Measurements from ENCODE around the gene CCNT1. TPM values are rescaled to one million over a fixed set of nuclear protein-coding genes. Genes with fewer than 3 reads are reported as not detected.

CCNT1 gene
- total RNA-seq, 1 experiment from 2014 or later = 53.1 TPM

DNA sequence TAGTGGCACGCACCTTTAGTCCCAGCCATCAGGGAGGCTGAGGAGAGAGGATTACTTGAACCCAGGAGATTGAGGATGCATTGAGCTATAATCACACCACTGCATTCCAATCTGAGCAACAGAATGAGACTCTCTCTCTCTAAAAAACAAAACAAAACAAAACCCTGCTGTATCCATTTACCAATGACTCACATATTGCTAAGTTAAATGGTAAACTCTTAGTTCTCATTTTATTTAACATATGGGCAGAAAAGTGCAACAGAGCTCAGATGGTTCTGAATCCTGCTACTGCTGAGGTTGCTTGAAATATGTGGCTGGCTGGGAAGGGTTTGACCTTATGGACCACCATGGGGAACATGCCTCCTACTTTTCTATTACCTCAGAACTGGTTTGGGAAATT is 33.7 kb upstream of the CCNT1 start:
- ChIA-PET POLR2A (interaction anchor here (1.0 kb wide), 1 partner anchor 39 kb away, joined by 3 read pairs; no protein-coding TSS in a partner anchor), CTCF (interaction anchor here (0.7 to 0.9 kb wide), 2 partner anchors 45 to 65 kb away, joined by 3 to 4 read pairs; no protein-coding TSS in a partner anchor)
- no peaks in the 10 kb centered on the region for H3K27me3 Mint-ChIP-seq (ENCODE audit: insufficient read depth, unreplicated experiment)
- peaks cover 7% of the 10 kb centered on the region for H3K4me1 Mint-ChIP-seq (ENCODE audit: low read depth, unreplicated experiment)
- DNase-seq = no peak
- H3K9me3 Mint-ChIP-seq (ENCODE audit: unreplicated experiment) = no peaks in the 10 kb centered on the region
- H3K4me3 Mint-ChIP-seq (ENCODE audit: unreplicated experiment) = no peak overlapping the region
- H3K27ac Mint-ChIP-seq (ENCODE audit: unreplicated experiment) = no peak overlapping the region
- H3K36me3 Mint-ChIP-seq (ENCODE audit: insufficient read depth, unreplicated experiment) = no peaks in the 10 kb centered on the region
- Histone ChIP-seq H3K27me3 (replicated peaks; ENCODE audit: control insufficient read depth, insufficient read depth, low read length) (no peaks in the 10 kb centered on the region), H3K36me3 (ENCODE audit: control insufficient read depth, insufficient read depth, low read length) (no peaks in the 10 kb centered on the region), H3K9me3 (no peaks in the 10 kb centered on the region), H3K4me3 (ENCODE audit: low read depth, low read length) (no peak overlapping the region), H3K4me1 (peaks cover 9% of the 10 kb centered on the region)
- TF ChIP-seq, protein P1, sequence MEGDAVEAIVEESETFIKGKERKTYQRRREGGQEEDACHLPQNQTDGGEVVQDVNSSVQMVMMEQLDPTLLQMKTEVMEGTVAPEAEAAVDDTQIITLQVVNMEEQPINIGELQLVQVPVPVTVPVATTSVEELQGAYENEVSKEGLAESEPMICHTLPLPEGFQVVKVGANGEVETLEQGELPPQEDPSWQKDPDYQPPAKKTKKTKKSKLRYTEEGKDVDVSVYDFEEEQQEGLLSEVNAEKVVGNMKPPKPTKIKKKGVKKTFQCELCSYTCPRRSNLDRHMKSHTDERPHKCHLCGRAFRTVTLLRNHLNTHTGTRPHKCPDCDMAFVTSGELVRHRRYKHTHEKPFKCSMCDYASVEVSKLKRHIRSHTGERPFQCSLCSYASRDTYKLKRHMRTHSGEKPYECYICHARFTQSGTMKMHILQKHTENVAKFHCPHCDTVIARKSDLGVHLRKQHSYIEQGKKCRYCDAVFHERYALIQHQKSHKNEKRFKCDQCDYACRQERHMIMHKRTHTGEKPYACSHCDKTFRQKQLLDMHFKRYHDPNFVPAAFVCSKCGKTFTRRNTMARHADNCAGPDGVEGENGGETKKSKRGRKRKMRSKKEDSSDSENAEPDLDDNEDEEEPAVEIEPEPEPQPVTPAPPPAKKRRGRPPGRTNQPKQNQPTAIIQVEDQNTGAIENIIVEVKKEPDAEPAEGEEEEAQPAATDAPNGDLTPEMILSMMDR (IDR thresholded peaks at IDR 0.05; ENCODE audit: insufficient read depth in 1 of 2, low read depth in 1 of 2, low read length in 1 of 2, severe bottlenecking in 1 of 2, unreplicated experiment in 1 of 2) = no peak
- intact Hi-C loops (cut with micrococcal nuclease; ENCODE audit: unreplicated experiment) = no loop called here
- no TSS peak for BruUV-seq (replicated peaks)

DNA sequence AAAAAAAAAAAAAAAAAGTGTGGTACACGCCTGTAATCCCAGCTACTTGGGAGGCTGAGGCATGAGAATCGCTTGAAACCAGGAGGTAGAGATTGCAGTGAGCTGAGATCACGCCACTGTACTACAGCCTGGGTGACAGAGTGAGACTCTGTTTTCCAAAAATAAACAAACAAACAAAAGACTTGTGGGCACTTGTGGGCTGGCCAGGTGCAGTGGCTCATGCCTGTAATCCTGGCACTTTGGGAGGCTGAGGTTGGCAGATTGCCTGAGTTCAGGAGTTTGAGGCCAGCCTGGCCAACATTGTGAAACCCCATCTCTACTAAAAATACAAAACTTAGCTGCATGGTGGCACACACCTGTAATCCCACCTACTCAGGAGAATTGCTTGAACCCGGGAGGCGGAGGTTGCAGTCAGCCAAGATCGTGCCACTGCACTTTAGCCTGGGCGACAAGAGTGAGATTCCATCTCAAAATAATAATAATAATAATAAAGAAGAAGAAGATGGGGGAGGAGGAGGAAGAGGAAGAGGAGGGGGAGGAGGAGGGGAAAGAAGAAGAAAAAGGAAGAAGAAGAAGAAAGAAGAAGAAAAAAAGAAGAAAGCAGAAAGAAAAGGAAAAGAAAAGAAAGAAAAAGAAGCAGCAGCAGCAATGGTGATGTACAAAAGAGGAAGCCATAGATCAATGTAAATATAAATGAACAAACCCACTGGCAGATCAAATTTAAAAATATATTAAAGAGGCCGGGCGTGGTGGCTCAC is 27.9 kb upstream of the CCNT1 start:
- Histone ChIP-seq H3K36me3 (ENCODE audit: control insufficient read depth, insufficient read depth, low read length) (no peaks in the 10 kb centered on the region), H3K4me1 (no peaks in the 10 kb centered on the region), H3K9me3 (no peaks in the 10 kb centered on the region), H3K4me3 (ENCODE audit: low read depth, low read length) (no peak overlapping the region), H3K27me3 (replicated peaks; ENCODE audit: control insufficient read depth, insufficient read depth, low read length) (no peaks in the 10 kb centered on the region)
- no peak for DNase-seq
- Mint-ChIP-seq H3K27me3 (ENCODE audit: insufficient read depth, unreplicated experiment) (peaks cover 4% of the 10 kb centered on the region), H3K36me3 (ENCODE audit: insufficient read depth, unreplicated experiment) (no peaks in the 10 kb centered on the region), H3K9me3 (ENCODE audit: unreplicated experiment) (no peaks in the 10 kb centered on the region), H3K27ac (ENCODE audit: unreplicated experiment) (no peak overlapping the region), H3K4me3 (ENCODE audit: unreplicated experiment) (no peak overlapping the region), H3K4me1 (ENCODE audit: low read depth, unreplicated experiment) (no peaks in the 10 kb centered on the region)
- CTCF ChIA-PET = interaction anchor here (0.6 to 0.7 kb wide), 3 partner anchors 34 to 69 kb away, joined by 3 to 6 read pairs (median 6); no protein-coding TSS in a partner anchor
- intact Hi-C loops (cut with micrococcal nuclease; ENCODE audit: unreplicated experiment) = no loop called here
- TF ChIP-seq, protein P1 (IDR thresholded peaks at IDR 0.05; ENCODE audit: insufficient read depth in 1 of 2, low read depth in 1 of 2, low read length in 1 of 2, severe bottlenecking in 1 of 2, unreplicated experiment in 1 of 2) = no peak
- BruUV-seq (replicated peaks) = no TSS peak
- POLR2A ChIA-PET = no interaction called here

DNA sequence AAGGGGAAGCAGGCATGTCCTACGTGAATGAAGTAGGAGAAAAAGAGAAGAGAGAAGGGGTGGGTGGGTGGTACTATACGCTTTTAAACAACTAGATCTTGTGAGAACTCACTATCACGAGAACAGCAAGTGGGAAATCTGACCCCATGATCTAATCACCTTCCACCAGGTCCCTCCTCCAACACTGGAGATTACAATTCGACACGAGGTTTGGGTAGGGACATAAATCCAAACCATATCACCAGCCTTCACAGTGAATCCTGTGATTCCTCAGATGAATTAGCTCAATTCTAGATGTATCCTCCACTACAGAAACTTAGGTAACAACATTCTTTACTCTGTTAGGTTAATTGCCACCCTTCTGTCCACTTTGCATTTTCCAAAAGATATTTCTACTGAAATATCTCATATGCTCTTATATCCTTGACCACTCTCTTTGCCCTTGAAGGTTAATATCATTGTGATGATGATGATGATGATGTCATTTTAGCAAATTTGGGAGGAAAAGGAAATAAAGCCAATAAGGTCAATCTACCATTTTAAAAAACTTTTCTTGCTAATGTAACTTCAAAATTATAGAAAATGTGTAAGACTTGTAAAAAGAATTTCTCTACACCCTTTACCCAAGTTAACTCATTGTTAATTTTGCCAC is 23.2 kb upstream of the CCNT1 start:
- Histone ChIP-seq H3K9me3 (no peaks in the 10 kb centered on the region), H3K4me1 (no peaks in the 10 kb centered on the region), H3K36me3 (ENCODE audit: control insufficient read depth, insufficient read depth, low read length) (no peaks in the 10 kb centered on the region), H3K4me3 (ENCODE audit: low read depth, low read length) (no peak overlapping the region), H3K27me3 (replicated peaks; ENCODE audit: control insufficient read depth, insufficient read depth, low read length) (no peaks in the 10 kb centered on the region)
- no peak overlapping the region for H3K4me3 Mint-ChIP-seq (ENCODE audit: unreplicated experiment)
- BruUV-seq (replicated peaks) = no TSS peak
- peaks cover 4% of the 10 kb centered on the region for H3K27me3 Mint-ChIP-seq (ENCODE audit: insufficient read depth, unreplicated experiment)
- TF ChIP-seq, protein P1 (IDR thresholded peaks at IDR 0.05; ENCODE audit: insufficient read depth in 1 of 2, low read depth in 1 of 2, low read length in 1 of 2, severe bottlenecking in 1 of 2, unreplicated experiment in 1 of 2) = no peak
- intact Hi-C loops (cut with micrococcal nuclease; ENCODE audit: unreplicated experiment) = no loop called here
- H3K9me3 Mint-ChIP-seq (ENCODE audit: unreplicated experiment) = no peaks in the 10 kb centered on the region
- ChIA-PET POLR2A (no interaction called here), CTCF (interaction anchor here (0.6 to 1.2 kb wide), 2 partner anchors 11 to 14 kb away, joined by 3 read pairs; no protein-coding TSS in a partner anchor)
- H3K36me3 Mint-ChIP-seq (ENCODE audit: insufficient read depth, unreplicated experiment) = no peaks in the 10 kb centered on the region
- DNase-seq = no peak
- H3K4me1 Mint-ChIP-seq (ENCODE audit: low read depth, unreplicated experiment) = no peaks in the 10 kb centered on the region
- no peak overlapping the region for H3K27ac Mint-ChIP-seq (ENCODE audit: unreplicated experiment)

Data from Caco-2 (cell line).